Activated naive CD4-positive, alpha-beta T cell treated with anti-CD3 and anti-CD28 coated beads, Interleukin-2, amount 10 ng/mL, durations not matched to agents 7 days and 5 days (primary cell): ENCODE results near the gene KAZN.

Experiments used
- CTCF ChIA-PET: fragments of 350-600 bp; sonication (Branson Sonifier 250); formaldehyde crosslinking; loops from one replicate; lab custom pipeline; 2021; ENCODE audit warnings: antibody characterized with exemption; lab: Charles Lee
- DNase-seq: peaks from one replicate; pipeline ENCODE4 v3.0.0-alpha.2; 2020
- H3K27ac Mint-ChIP-seq: one replicate; pipeline ENCODE4 v1.8.0; 2021; ENCODE audit warnings: mild to moderate bottlenecking, moderate library complexity, mixed read lengths
- H3K27me3 Mint-ChIP-seq: one replicate; pipeline ENCODE4 v1.8.0; 2021; ENCODE audit warnings: mild to moderate bottlenecking, mixed read lengths
- H3K36me3 Mint-ChIP-seq: one replicate; pipeline ENCODE4 v1.8.0; 2021; ENCODE audit warnings: mixed read lengths
- H3K4me1 Mint-ChIP-seq: one replicate; pipeline ENCODE4 v1.8.0; 2021; ENCODE audit warnings: mixed read lengths
- H3K4me3 Mint-ChIP-seq: one replicate; pipeline ENCODE4 v1.8.0; 2021; ENCODE audit warnings: mild to moderate bottlenecking, moderate library complexity, mixed read lengths
- H3K9me3 Mint-ChIP-seq: one replicate; pipeline ENCODE4 v1.8.0; 2021; ENCODE audit warnings: mixed read lengths

Gene KAZN

GRCh38 chr1:14913482-14914177 lies 315.1 kb downstream of the KAZN start:
- no peak overlapping the region for H3K4me3 Mint-ChIP-seq
- no peaks in the 10 kb centered on the region for H3K36me3 Mint-ChIP-seq
- no peaks in the 10 kb centered on the region for H3K4me1 Mint-ChIP-seq
- CTCF ChIA-PET = no interaction called here
- H3K27me3 Mint-ChIP-seq = peaks cover 4% of the 10 kb centered on the region
- H3K27ac Mint-ChIP-seq = no peak overlapping the region
- no peak for DNase-seq
- H3K9me3 Mint-ChIP-seq = no peaks in the 10 kb centered on the region

GRCh38 chr1:14914351-14914988 lies 316.0 kb downstream of the KAZN start:
- no peak overlapping the region for H3K27ac Mint-ChIP-seq
- peaks cover 4% of the 10 kb centered on the region for H3K27me3 Mint-ChIP-seq
- no peaks in the 10 kb centered on the region for H3K36me3 Mint-ChIP-seq
- no peaks in the 10 kb centered on the region for H3K4me1 Mint-ChIP-seq
- CTCF ChIA-PET = interaction anchor here (1.1 kb wide), 2 partner anchors 112 to 114 kb away, joined by 4 to 7 read pairs; no protein-coding TSS in a partner anchor
- H3K4me3 Mint-ChIP-seq = no peak overlapping the region
- no peak for DNase-seq
- no peaks in the 10 kb centered on the region for H3K9me3 Mint-ChIP-seq

GRCh38 chr1:14915356-14916054 lies 317.0 kb downstream of the KAZN start:
- Mint-ChIP-seq H3K4me1 (no peaks in the 10 kb centered on the region), H3K9me3 (no peaks in the 10 kb centered on the region), H3K27me3 (peaks cover 7% of the 10 kb centered on the region), H3K4me3 (no peak overlapping the region), H3K36me3 (no peaks in the 10 kb centered on the region), H3K27ac (no peak overlapping the region)
- CTCF ChIA-PET = interaction anchor here (1.1 kb wide), 2 partner anchors 111 to 113 kb away, joined by 4 to 7 read pairs; no protein-coding TSS in a partner anchor
- DNase-seq = peak; percentile 64

GRCh38 chr1:14919289-14919688 lies 320.8 kb downstream of the KAZN start:
- Mint-ChIP-seq H3K27ac (no peak overlapping the region), H3K27me3 (peaks cover 33% of the 10 kb centered on the region), H3K4me3 (no peak overlapping the region), H3K4me1 (peaks cover 3% of the 10 kb centered on the region), H3K9me3 (no peaks in the 10 kb centered on the region), H3K36me3 (no peaks in the 10 kb centered on the region)
- DNase-seq = no peak
- CTCF ChIA-PET = interaction anchor here (1.3 kb wide), 1 partner anchor 109 kb away, joined by 3 read pairs; no protein-coding TSS in a partner anchor

- Mint-ChIP-seq H3K9me3 (no peaks in the 10 kb centered on the region), H3K4me1 (peaks cover 3% of the 10 kb centered on the region), H3K27me3 (peaks cover 36% of the 10 kb centered on the region), H3K36me3 (no peaks in the 10 kb centered on the region), H3K4me3 (no peak overlapping the region), H3K27ac (no peak overlapping the region)
- no peak for DNase-seq
- CTCF ChIA-PET = no interaction called here
These were observed 321.3 kb downstream of the KAZN start for GRCh38 chr1:14919751-14920150.

DNA sequence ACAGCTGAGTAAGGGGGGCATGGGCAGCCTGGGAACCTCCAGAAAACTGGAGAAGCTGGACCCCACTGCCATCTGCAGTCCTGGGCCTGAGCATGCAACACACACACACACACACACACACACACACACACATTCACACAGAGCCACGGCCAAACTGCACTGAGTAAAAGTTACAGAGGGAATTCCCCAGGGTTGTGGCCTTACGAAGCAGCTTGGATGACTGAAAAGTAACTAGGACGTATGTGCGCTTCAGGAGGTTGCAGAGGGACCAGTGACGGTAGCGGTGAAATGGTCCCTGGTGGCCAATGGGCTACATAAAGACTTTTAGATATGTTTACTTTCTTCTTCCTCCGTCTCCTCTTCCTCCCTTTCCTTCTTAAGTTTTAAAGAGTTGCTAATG lies 322.6 kb downstream of the KAZN start:
- DNase-seq = no peak
- no peaks in the 10 kb centered on the region for H3K9me3 Mint-ChIP-seq
- H3K27me3 Mint-ChIP-seq = peaks cover 45% of the 10 kb centered on the region
- H3K4me3 Mint-ChIP-seq = no peak overlapping the region
- peaks cover 8% of the 10 kb centered on the region for H3K4me1 Mint-ChIP-seq
- CTCF ChIA-PET = interaction anchor here (1.4 kb wide), 1 partner anchor 107 kb away, joined by 4 read pairs; no protein-coding TSS in a partner anchor
- no peaks in the 10 kb centered on the region for H3K36me3 Mint-ChIP-seq
- no peak overlapping the region for H3K27ac Mint-ChIP-seq

GRCh38 chr1:14922942-14923726 lies 324.6 kb downstream of the KAZN start:
- Mint-ChIP-seq H3K27me3 (peaks cover 64% of the 10 kb centered on the region), H3K9me3 (no peaks in the 10 kb centered on the region), H3K4me1 (peaks cover 8% of the 10 kb centered on the region), H3K4me3 (peak overlapping the region; percentile 65), H3K27ac (no peak overlapping the region), H3K36me3 (no peaks in the 10 kb centered on the region)
- CTCF ChIA-PET = no interaction called here
- no peak for DNase-seq

DNA sequence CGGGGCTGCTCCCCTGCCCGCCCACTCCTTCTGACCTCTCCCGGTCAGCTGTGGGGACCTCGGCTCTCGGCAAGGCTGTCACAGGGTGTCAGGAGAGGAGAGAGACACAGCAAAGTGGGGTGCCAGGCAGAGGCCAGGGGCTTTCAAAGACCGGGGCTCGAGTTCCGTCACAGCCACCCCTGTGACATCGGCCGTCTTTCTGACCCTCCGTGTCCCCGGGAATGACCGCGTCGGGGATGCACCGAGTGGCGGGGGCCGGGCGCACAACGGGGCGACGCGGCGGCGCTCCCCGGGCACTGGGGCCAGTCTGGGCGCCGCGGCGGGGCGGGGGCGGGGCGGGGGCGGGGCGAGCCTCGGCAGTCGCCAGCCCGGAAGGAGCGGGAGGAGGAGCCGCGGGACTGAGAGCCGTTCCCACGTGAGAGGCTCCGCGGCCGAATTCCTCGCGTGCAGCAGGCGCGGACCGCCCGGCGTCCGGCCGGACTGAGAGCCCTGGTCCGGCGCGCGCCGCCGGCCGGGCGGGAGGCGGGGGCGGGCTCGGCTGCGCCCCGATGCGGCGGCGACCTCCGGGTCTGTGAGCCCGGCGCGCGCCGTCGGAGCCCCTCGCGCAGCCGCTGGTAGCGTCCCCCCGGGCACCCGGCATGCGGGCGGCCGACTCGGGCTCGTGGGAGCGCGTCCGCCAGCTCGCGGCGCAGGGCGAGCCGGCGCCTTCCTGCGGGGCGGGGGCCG lies 325.4 kb downstream of the KAZN start:
- Mint-ChIP-seq H3K4me1 (peaks cover 8% of the 10 kb centered on the region), H3K27ac (no peak overlapping the region), H3K27me3 (peaks cover 64% of the 10 kb centered on the region), H3K4me3 (peak overlapping the region; percentile 65), H3K9me3 (no peaks in the 10 kb centered on the region), H3K36me3 (no peaks in the 10 kb centered on the region)
- CTCF ChIA-PET = no interaction called here
- peak; percentile 69 for DNase-seq

DNA sequence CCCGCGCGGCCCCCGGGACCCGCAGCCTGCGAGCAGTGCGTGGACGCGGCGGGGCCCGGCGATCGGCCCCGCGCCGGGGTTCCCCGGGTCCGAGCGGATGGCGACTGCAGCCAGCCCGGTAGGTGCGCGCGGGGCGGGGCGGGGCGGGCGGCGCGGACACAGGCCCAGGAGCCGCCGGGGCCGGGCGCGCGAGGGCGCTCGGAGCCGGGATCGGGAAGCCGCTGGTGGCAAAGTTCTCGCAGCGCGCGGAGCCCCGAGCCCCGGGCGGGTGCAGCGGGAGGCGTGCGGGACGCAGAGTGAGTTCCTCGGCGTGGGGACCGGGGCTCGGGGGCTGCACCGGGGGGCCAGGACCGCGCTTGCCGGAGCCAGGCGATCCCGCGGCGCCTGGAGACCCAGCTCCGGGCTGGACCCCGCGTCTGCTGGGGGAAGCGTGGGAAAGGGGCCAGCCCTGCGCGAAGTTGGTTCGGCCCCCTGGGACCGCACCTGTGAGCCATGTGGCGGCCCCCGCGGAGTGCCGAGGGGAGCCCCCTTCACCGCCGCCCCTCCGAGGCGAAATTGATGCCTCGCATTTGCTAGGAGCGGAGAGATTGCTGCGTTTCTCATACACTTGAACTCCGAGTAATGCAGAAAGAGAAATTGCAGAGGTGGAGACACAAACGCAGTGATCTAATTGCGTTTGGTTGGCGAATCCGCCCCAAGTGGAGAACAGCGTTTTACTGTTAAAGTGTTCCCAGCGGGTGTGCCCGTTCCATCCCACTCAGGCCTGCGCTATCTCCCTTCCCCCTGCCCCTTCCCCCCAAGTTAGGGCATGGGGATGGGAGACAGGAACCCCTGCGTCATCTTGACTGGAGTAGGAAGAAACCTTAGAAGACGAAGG lies 326.2 kb downstream of the KAZN start:
- no peaks in the 10 kb centered on the region for H3K9me3 Mint-ChIP-seq
- CTCF ChIA-PET = no interaction called here
- peaks cover 8% of the 10 kb centered on the region for H3K4me1 Mint-ChIP-seq
- DNase-seq = peak; percentile 42
- H3K36me3 Mint-ChIP-seq = no peaks in the 10 kb centered on the region
- H3K27me3 Mint-ChIP-seq = peaks cover 64% of the 10 kb centered on the region
- H3K4me3 Mint-ChIP-seq = peak overlapping the region; percentile 54
- H3K27ac Mint-ChIP-seq = no peak overlapping the region

- Mint-ChIP-seq H3K36me3 (no peaks in the 10 kb centered on the region), H3K27me3 (peaks cover 60% of the 10 kb centered on the region), H3K27ac (no peak overlapping the region), H3K4me3 (peak overlapping the region; percentile 54), H3K4me1 (peaks cover 8% of the 10 kb centered on the region), H3K9me3 (no peaks in the 10 kb centered on the region)
- no peak for DNase-seq
- CTCF ChIA-PET = interaction anchor here (1.0 kb wide), 1 partner anchor 101 kb away, joined by 3 read pairs; no protein-coding TSS in a partner anchor
These were observed 327.1 kb downstream of the KAZN start for GRCh38 chr1:14925336-14926136.

- no peak overlapping the region for H3K4me3 Mint-ChIP-seq
- DNase-seq = no peak
These were observed 327.7 kb downstream of the KAZN start for GRCh38 chr1:14926229-14926628.

More at GRCh38 chr1:14926229-14926628, 327.7 kb downstream of the KAZN start:
- CTCF ChIA-PET = interaction anchor here (1.0 kb wide), 1 partner anchor 100 kb away, joined by 3 read pairs; no protein-coding TSS in a partner anchor
- Mint-ChIP-seq H3K36me3 (no peaks in the 10 kb centered on the region), H3K4me1 (peaks cover 8% of the 10 kb centered on the region), H3K9me3 (no peaks in the 10 kb centered on the region), H3K27me3 (peaks cover 55% of the 10 kb centered on the region), H3K27ac (no peak overlapping the region)
